T-helper 1 cell (primary cell): ENCODE measurements around the gene PFDN1.
"Not testable (repeated sequence)": the region's sequence is repeated elsewhere in the genome, so short reads cannot be mapped to it uniquely, and the experiment has no call there.

Experiments used
- DNase-seq, 5 donors: peaks; one replicate each; pipeline ENCODE4 v3.0.0-alpha.2; 2012 to 2020
- total RNA-seq, 4 donors: gene quantifications; one replicate each; lab custom pipeline; 2026; lab: John Stamatoyannopoulos, UW

The PFDN1 gene, protein sequence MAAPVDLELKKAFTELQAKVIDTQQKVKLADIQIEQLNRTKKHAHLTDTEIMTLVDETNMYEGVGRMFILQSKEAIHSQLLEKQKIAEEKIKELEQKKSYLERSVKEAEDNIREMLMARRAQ
- 20.7 to 23.4 (median 21.1) reads per million in 4 donors for total RNA-seq

GRCh38 chr5:140302786-140303639 lies at the start of gene PFDN1:
Gene PFDN1, minus strand, starts transcription at chr5:140303101. Its CDS starts 28 bp downstream, at chr5:140303073.
- peak; percentile 85 to 94 (median 88) for DNase-seq

- peak in 4 of 5 donors; percentile 24 to 74 (median 58) for DNase-seq
These were observed 48.9 kb upstream of the PFDN1 start for GRCh38 chr5:140351609-140352334.

DNA sequence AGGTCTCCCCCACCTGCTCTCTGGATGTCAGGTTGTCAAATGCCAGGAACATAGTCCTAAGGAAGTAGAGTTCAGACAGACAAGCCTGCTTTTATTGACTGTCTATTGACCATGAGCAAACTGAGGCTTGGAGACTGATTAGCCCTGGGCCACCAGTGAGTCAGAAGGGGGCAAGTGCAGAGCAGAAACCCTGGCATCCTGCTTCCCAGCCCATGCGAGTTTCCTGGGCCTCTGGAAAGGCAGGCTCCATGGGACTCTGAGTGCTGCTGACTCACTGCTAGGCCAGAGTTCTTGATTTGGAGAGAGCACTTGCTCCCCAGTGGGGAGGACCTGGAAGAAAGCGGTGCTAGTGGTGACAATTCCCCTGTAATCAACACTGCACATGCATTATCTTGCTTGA lies 46.3 kb upstream of the PFDN1 start:
- no peak for DNase-seq

DNA sequence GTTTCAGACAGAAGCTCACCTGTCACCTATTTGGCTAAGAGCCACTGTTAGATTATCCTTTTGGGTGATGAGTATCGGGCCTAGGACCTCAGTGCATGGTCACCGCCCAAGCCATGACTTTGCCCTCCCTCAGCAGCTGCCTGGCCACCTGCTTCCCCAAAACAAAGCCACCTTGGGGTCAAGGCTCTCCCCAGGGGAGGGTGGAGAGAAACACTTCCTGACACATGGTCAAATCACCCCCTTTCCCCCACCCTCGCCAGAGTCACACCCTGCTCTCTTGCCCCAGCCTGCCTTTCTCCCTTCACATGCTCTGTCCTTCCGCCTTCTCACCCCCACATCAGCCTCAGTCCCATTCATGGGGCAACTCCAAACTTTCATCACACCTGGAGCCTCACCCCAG lies 45.2 kb upstream of the PFDN1 start:
- no peak for DNase-seq

DNA sequence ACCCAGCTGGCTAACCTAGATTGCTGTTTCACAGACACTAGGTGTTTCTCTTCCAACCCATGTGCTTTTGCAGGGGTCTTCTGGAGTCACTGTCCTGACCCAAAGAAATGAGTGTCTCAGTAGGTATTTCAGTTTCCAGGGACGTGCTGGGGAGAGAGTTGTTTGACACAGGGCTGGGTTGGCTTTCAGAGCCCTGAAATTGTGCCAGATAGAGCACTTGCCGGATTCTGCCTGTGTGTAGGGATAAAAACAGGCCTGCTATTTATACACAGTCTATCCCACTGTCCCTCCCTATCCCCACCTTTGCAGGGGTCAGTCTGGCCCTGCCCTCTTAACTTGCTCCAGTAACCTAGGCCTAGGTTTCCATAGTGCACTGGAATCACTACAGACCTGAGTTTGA lies 44.5 kb upstream of the PFDN1 start:
- no peak for DNase-seq

- DNase-seq: peak; percentile 28 to 73 (median 49)
These were observed 43.7 kb upstream of the PFDN1 start, which contains the start of gene HBEGF for GRCh38 chr5:140346348-140347221. Gene HBEGF, minus strand, starts transcription at chr5:140346603. Its CDS starts 275 bp downstream, at chr5:140346328.

- no peak for DNase-seq
These were observed 43.0 kb upstream of the PFDN1 start for GRCh38 chr5:140345919-140346347.

- peak in 1 of 5 donors; percentile 63 for DNase-seq
These were observed 42.0 kb upstream of the PFDN1 start for GRCh38 chr5:140344683-140345423.

- DNase-seq: not testable (repeated sequence)
These were observed 40.9 kb upstream of the PFDN1 start for GRCh38 chr5:140343849-140344248.

- DNase-seq: peak in 1 of 5 donors; percentile 46
These were observed 40.0 kb upstream of the PFDN1 start for GRCh38 chr5:140342896-140343295.

DNA sequence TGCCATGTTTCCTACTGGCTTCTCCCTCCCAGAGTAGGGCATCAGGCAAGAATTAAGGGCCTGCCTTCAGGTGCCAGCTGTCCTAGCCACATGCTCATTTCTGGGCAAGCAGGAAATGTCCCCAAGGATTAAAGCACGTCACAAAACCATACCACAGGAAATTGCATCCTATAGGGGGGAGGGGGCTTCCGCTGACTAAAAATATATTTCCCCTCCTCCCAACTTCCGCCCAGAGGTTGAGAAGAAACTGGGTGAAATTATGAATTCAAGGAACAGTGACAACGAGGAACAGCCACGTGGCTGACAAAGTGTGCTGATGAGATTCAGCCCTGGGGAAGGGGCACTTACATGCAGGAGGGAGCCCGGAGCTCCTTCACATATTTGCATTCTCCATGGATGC lies 39.4 kb upstream of the PFDN1 start:
- DNase-seq: peak in 1 of 5 donors; percentile 94

GRCh38 chr5:140341591-140341990 lies 38.7 kb upstream of the PFDN1 start:
- peak in 1 of 5 donors; percentile 26 for DNase-seq

DNA sequence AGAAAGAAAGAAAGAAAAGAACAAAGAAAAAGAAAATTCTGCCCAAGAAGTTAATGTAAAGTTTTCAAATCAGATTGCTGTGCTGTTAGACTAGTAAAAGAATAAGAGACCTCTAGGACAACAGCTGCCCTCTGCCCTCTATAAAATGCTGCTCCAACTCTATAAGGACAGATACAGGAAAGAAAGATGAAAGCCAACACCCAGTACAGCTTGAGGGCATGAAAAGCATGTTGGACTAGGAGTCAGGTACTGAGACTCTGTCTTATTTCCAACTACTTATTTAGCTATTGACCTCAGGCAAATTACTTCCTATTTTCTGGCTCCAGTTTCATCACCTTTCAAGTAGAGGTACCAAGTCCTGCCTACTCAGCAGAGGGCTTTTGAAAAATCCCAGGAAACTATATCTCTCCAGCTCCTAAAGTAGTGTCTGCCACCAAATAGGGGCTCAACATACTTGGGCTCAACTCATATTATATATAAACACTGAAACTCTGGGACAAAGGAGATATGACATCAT lies 37.8 kb upstream of the PFDN1 start:
- peak in 1 of 5 donors; percentile 23 for DNase-seq

DNA sequence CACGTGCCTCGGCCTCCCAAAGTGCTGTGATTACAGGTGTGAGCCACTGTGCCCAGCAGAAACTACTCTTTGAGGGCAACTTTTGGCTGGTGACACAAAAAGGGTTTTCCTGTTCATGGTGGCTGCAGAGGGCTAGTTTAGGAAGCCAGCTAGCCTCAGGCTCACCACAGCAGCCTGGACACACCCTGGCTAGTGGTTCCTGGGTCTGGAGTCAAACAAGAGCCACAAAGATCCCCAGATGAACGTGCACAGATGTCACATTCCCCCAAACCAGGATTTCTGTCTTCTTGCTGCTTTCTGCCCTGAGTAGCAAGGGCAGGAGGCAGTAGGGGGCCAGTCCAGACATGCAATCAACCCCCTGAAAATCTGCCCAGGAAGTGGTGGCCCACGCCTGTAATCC lies 36.7 kb upstream of the PFDN1 start:
- DNase-seq: peak in 1 of 5 donors; percentile 19

DNA sequence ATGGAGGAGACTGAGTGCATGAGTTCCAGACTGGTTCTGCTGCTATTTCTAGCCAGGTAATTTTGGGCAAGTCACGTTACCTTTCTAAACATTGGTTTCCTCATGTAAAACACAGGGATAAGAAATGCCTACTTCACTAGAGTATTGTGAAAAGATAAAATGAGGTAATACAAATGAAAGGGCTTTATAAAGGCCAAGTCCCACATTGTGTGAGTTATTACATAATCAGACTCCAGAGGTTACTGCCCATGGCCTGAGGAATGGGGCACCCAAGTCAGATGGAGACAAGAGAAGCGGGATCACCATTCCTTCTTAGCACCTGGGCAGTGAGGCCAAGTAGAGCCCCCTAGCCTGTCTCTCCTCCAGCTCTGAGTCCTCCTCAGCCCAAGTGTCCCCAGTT lies 36.0 kb upstream of the PFDN1 start:
- DNase-seq: no peak

DNA sequence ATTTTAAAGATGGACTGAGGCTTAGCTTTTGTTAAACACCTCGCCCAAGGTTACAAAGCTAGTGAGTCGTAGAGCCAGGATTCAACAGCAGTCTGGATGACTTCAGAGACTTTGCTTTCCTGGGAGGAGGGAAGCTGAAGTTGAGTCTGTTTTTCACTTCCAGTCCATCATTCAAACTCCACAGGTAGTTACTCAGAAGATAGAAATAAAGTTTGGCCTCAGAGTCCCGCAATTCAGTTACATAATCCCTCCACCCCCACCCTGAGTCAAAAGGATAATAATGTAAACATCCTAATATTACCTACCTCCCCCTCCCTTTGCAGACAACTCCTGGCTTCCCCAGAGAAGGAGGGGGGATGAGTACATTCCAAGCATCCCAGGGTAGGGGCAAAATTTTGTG lies 35.4 kb upstream of the PFDN1 start:
- no peak for DNase-seq

DNA sequence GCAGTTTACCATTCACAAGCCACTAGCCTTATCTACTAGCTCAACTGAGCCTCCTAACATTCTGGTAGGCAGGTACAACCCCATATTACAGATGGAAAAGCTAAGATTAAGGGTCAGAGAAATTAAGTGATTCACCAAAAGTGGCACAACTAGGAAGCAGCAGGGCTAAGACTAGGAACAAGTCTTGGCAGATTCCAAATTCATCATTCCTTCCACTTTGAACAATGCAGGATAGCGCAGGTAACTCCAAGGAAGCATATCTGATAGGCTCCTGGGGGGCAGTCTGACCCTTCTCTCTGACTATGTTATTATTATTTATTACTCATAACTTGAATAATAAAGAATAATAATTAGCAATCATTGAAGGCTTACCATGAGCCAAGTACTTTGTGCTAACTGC lies 35.0 kb upstream of the PFDN1 start:
- DNase-seq: no peak

- no peak for DNase-seq
These were observed 33.5 kb upstream of the PFDN1 start for GRCh38 chr5:140336388-140336787.

GRCh38 chr5:140331638-140332037 lies 28.7 kb upstream of the PFDN1 start:
- DNase-seq: no peak

GRCh38 chr5:140329739-140330481 lies 27.0 kb upstream of the PFDN1 start:
- DNase-seq: no peak
